Right cardiac atrium (tissue), 5 donors: ENCODE measurements around the gene STAM. TPM values are rescaled to one million over a fixed set of nuclear protein-coding genes. Genes with fewer than 3 reads are reported as not detected.
A peak's percentile ranks its signal among the peaks of the same experiment; 100 is the strongest.

Experiments used
- ATAC-seq, 2 donors: fragments of 200-7000 bp; cut with Tn5 transposase; one replicate each; pipeline versions ENCODE4 v1.8.0 to v1.9.1; 2020; ENCODE audit warnings: moderate library complexity in 2 of 2, mild to moderate bottlenecking in 1 of 2
- DNase-seq, 3 donors: peaks; one replicate each; pipeline ENCODE4 v3.0.0-alpha.2; 2020
- H3K27ac ChIP-seq: one replicate; pipeline ENCODE4 v1.5.1; 2013; ENCODE audit warnings: mild to moderate bottlenecking, low read length, control low read depth, moderate library complexity
- H3K27me3 ChIP-seq: one replicate; pipeline ENCODE4 v1.6.1; 2013; ENCODE audit not compliant: control insufficient read depth, insufficient read depth
- H3K4me1 ChIP-seq: one replicate; pipeline ENCODE4 v1.6.1; 2013; ENCODE audit warnings: low read length; ENCODE audit not compliant: control insufficient read depth, insufficient read depth
- H3K4me3 ChIP-seq: one replicate; pipeline ENCODE4 v1.5.1; 2013; ENCODE audit warnings: low read length, control low read depth
- H3K9me3 ChIP-seq: one replicate; pipeline ENCODE4 v1.6.1; 2013; ENCODE audit warnings: low read length; ENCODE audit not compliant: control insufficient read depth
- WGBS: extraction: QIAGEN DNeasy Blood & Tissue Kit; methylation state at CpG from one replicate; pipeline ENCODE4 v1.1.7; 2013; 5-methylcytosine and 5-hydroxymethylcytosine counted together
- intact Hi-C, 4 donors: fragments of 100-400 bp; cut with DNase I; formaldehyde crosslinking; loops; one replicate each; pipeline versions ENCODE4 v1.11.0 to v1.14.0; 2022 to 2023
- long read RNA-seq, 4 donors: library from polyadenylated mRNA; unstranded; transcript quantifications; one replicate each; pipeline ENCODE4 v2.0.0, GENCODE V29; 2020 to 2021
- polyA plus RNA-seq: library from polyadenylated mRNA; stranded (reverse); fragments of 200-250 nt; gene quantifications from one replicate; pipeline ENCODE4 v1.2.3, GENCODE V29; 2013
- total RNA-seq, 4 donors: library from RNA; stranded (reverse); fragmentation: NEBNext Ultra II Directional; extraction: Animal tissue kit (Norgen Biotek cat#: 25700); gene quantifications; one replicate each; pipeline ENCODE4 v1.2.1, GENCODE V29; 2021
- donor health status: healthy with polysubstance abuse.
- donor health status: DM: no; HTN: yes; CAD: no.
- donor health status: DM: no; HTN: no; CAD: no.
- donor health status: DM: no; HTN: yes; CAD: no; lungs with severe emphysema.
- donor health status: DM: yes; HTN: yes; CAD: no.

The STAM gene
- total RNA-seq (10 to 100 TPM; 25.2 to 37.9 (median 35.5) TPM), polyA plus RNA-seq (16.8 TPM)
- long read RNA-seq, donor 1, transcript STAM-202 (14 exons, 2,972 nt) = major isoform, 58 of 69 reads
- long read RNA-seq, donor 1, partial matches to known transcripts = 5 of 69 reads
- long read RNA-seq, donor 1, other reads (novel, unspliced or antisense) = 6 of 69 reads
- long read RNA-seq, donor 2, transcript STAM-202 (14 exons, 2,972 nt) = major isoform, 22 of 24 reads
- long read RNA-seq, donor 2, partial matches to known transcripts = 0 of 24 reads
- long read RNA-seq, donor 2, other reads (novel, unspliced or antisense) = 2 of 24 reads
- long read RNA-seq, donor 3, transcript STAM-202 (14 exons, 2,972 nt) = major isoform, 115 of 135 reads
- long read RNA-seq, donor 3, partial matches to known transcripts = 6 of 135 reads
- long read RNA-seq, donor 3, other reads (novel, unspliced or antisense) = 14 of 135 reads
- long read RNA-seq, donor 4, transcript STAM-202 (14 exons, 2,972 nt) = major isoform, 32 of 35 reads
- long read RNA-seq, donor 4, partial matches to known transcripts = 1 of 35 reads
- long read RNA-seq, donor 4, other reads (novel, unspliced or antisense) = 2 of 35 reads

DNA sequence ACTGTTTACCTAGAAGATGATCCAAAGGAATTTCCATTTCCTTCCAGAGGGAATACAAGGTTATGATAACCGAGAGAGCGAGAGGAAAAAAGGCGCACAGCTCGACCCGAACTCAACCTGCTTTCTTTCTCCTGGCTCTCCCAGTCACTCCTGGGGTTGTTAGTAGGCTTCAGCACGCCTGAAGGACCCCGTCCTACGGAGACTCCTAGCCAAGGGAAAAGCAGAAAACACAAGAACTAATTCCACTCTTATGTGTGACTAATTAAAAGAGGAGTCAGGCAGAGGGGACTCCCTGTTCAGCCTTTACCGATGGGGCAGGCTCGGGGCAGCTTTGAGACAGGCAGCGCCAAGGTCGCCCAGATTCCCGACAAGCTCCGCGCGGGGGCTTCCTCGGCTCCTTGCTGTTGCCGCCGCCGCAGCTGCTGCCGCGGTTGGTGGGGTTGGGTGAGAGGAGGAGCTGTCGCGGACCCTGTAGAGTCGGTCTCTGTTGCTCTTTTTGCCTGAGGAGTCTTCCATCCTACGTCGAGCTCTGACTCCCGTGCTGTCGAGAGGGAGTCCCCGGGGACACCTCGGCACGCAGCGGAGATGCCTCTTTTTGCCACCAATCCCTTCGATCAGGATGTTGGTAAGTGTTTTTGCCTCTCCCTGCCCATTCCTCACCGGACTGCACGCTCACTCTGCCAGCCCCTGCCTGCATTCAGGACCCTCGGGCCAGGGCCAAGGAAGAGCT is at the start of gene STAM:
STAM (plus strand) TSS at position 397 of the 730 bp plus-strand sequence; CDS start at position 586, 189 bp downstream.
- Histone ChIP-seq H3K9me3 (no peaks in the 10 kb centered on the region), H3K27ac (peak within 1 kb of the TSS; percentile 94), H3K4me3 (peak within 1 kb of the TSS; percentile 85), H3K27me3 (no peaks in the 10 kb centered on the region), H3K4me1 (no peaks in the 10 kb centered on the region)
- intact Hi-C loops = no loop called here
- under 1% methylated on average over 37 of the region's 37 CpGs for WGBS
- ATAC-seq (peak; percentile 96), DNase-seq (peak; percentile 94 to 97 (median 97))

- Histone ChIP-seq H3K27ac (no peak overlapping the region), H3K9me3 (no peaks in the 10 kb centered on the region), H3K4me3 (no peak overlapping the region), H3K27me3 (no peaks in the 10 kb centered on the region), H3K4me1 (no peaks in the 10 kb centered on the region)
- no peak for DNase-seq
- 80% methylated on average over 3 of the region's 3 CpGs for WGBS
- ATAC-seq = no peak
- intact Hi-C loops = no loop called here
These were observed 46.6 kb upstream of the STAM start for GRCh38 chr10:17597386-17597785.

GRCh38 chr10:17599089-17599488 is 44.9 kb upstream of the STAM start:
- Histone ChIP-seq H3K27ac (no peak overlapping the region), H3K9me3 (no peaks in the 10 kb centered on the region), H3K4me3 (no peak overlapping the region), H3K27me3 (no peaks in the 10 kb centered on the region), H3K4me1 (no peaks in the 10 kb centered on the region)
- ATAC-seq = peak; percentile 29 to 71
- WGBS = 43% methylated on average over 8 of the region's 8 CpGs
- intact Hi-C loops = no loop called here
- DNase-seq = no peak

GRCh38 chr10:17605936-17606335 is 38.0 kb upstream of the STAM start:
- no peaks in the 10 kb centered on the region for H3K27me3 ChIP-seq
- WGBS = 82% methylated on average over 6 of the region's 6 CpGs
- H3K27ac ChIP-seq = no peak overlapping the region
- H3K9me3 ChIP-seq = no peaks in the 10 kb centered on the region
- H3K4me1 ChIP-seq = no peaks in the 10 kb centered on the region
- H3K4me3 ChIP-seq = no peak overlapping the region
- intact Hi-C loops = loop anchor here in 3 of 4 donors (5.0 kb wide), 2 partner anchors 136 to 496 kb away; no protein-coding TSS in a partner anchor
- no peak for ATAC-seq
- DNase-seq = no peak

- Histone ChIP-seq H3K27me3 (no peaks in the 10 kb centered on the region), H3K4me3 (no peak overlapping the region), H3K27ac (no peak overlapping the region), H3K9me3 (no peaks in the 10 kb centered on the region), H3K4me1 (no peaks in the 10 kb centered on the region)
- ATAC-seq (no peak), DNase-seq (no peak)
- intact Hi-C loops = loop anchor here in 3 of 4 donors (5.0 kb wide), 2 partner anchors 136 to 496 kb away; no protein-coding TSS in a partner anchor
- 58% methylated on average over 3 of the region's 3 CpGs for WGBS
These were observed 37.4 kb upstream of the STAM start for GRCh38 chr10:17606547-17607040.

GRCh38 chr10:17607060-17607459 is 36.9 kb upstream of the STAM start:
- Histone ChIP-seq H3K4me3 (no peak overlapping the region), H3K27me3 (no peaks in the 10 kb centered on the region), H3K27ac (no peak overlapping the region), H3K9me3 (no peaks in the 10 kb centered on the region), H3K4me1 (no peaks in the 10 kb centered on the region)
- DNase-seq (no peak), ATAC-seq (no peak)
- intact Hi-C loops = loop anchor here in 3 of 4 donors (5.0 kb wide), 2 partner anchors 135 to 495 kb away; no protein-coding TSS in a partner anchor
- 63% methylated on average over 2 of the region's 2 CpGs for WGBS

DNA sequence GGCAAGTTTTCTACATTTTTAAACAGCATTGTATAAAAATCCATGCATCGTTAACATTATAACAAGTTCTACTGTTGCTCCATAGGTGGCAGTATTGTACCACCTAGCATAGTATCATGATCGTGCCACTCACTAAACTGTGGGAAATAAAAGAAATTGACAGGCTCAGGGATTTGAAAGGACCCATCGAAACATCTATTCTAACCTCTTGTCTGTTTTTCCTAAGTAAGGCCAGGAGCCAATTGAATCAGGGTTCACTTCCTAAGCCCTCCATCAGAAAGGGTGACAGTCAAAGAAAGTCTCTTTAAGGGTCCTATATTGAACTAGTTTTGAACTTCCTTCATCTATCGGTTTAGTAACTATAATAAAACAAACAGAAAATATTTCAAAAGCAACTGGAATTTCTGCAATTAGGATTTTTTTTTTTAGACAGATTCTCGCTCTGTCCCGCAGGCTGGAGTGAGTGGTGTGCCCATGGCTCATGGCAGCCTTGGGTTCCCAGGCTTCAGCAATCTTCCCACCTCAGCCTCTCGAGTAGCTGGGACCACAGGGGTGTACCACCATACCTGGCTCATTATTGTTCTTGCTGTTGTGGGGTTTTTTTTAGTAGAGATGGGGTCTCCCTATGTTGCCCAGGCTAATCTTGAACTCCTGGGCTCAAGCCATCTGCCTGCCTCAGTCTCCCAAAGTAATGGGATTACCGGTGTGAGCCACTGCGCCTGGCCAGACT is 36.2 kb upstream of the STAM start:
- peak; percentile 72 to 80 for ATAC-seq
- H3K27ac ChIP-seq = no peak overlapping the region
- no peak for DNase-seq
- H3K9me3 ChIP-seq = no peaks in the 10 kb centered on the region
- no peak overlapping the region for H3K4me3 ChIP-seq
- no peaks in the 10 kb centered on the region for H3K27me3 ChIP-seq
- WGBS = 57% methylated on average over 9 of the region's 9 CpGs
- intact Hi-C loops = loop anchor here in 3 of 4 donors (5.0 kb wide), 2 partner anchors 135 to 495 kb away; no protein-coding TSS in a partner anchor
- no peaks in the 10 kb centered on the region for H3K4me1 ChIP-seq

- H3K4me1 ChIP-seq = no peaks in the 10 kb centered on the region
- H3K9me3 ChIP-seq = no peaks in the 10 kb centered on the region
- 84% methylated on average over 13 of the region's 13 CpGs for WGBS
- no peak overlapping the region for H3K4me3 ChIP-seq
- intact Hi-C loops = loop anchor here (5.0 to 10.0 kb wide), 3 partner anchors 125 to 493 kb away; no protein-coding TSS in a partner anchor
- no peak overlapping the region for H3K27ac ChIP-seq
- no peak for ATAC-seq
- DNase-seq = no peak
- H3K27me3 ChIP-seq = no peaks in the 10 kb centered on the region
These were observed 34.4 kb upstream of the STAM start for GRCh38 chr10:17609523-17610079.

GRCh38 chr10:17616403-17617030 is 27.4 kb upstream of the STAM start:
- 3% methylated on average over 48 of the region's 48 CpGs for WGBS
- ATAC-seq = peak; percentile 90 to 93
- Histone ChIP-seq H3K4me3 (peak overlapping the region; percentile 80), H3K4me1 (no peaks in the 10 kb centered on the region), H3K27me3 (no peaks in the 10 kb centered on the region), H3K27ac (peak overlapping the region; percentile 75), H3K9me3 (no peaks in the 10 kb centered on the region)
- DNase-seq = peak; percentile 81 to 91 (median 91)
- intact Hi-C loops = loop anchor here in 1 of 4 donors (10.0 kb wide), 1 partner anchor 118 kb away; no protein-coding TSS in a partner anchor
